Spleen (tissue), 7 donors: ENCODE data around the gene CCDC149.

ENCODE experiments used
- POLR2A ChIP-seq, 3 donors: fragments of 450-650 bp; IDR thresholded peaks; one replicate each; pipeline ENCODE4 v1.5.1; 2017; ENCODE audit warnings: antibody characterized with exemption in 3 of 3, mild to moderate bottlenecking in 1 of 3
- TF ChIP-seq, protein P1 (sequence below), 11 experiments: fragments of 200-600 bp in 7 of 11; fragments of 450-650 bp in 4 of 11; sonication (generic) in 4 of 11; IDR thresholded peaks in 8 of 11; conservative IDR thresholded peaks in 3 of 11; 1 replicate in 7 of 11; 2 replicates in 4 of 11; pipeline versions ENCODE4 v1.4.0 to v1.8.0; 2016 to 2021; ENCODE audit warnings: antibody characterized with exemption in 11 of 11, inconsistent platforms in 4 of 11, mild to moderate bottlenecking in 1 of 11
- donor health status: DM: no; HTN: no; CAD: no; lungs with moderate emphysema.
- donor health status: DM: no; HTN: no; CAD: no.
- donor health status: DM: no; HTN: no; CAD: no.

DNA sequence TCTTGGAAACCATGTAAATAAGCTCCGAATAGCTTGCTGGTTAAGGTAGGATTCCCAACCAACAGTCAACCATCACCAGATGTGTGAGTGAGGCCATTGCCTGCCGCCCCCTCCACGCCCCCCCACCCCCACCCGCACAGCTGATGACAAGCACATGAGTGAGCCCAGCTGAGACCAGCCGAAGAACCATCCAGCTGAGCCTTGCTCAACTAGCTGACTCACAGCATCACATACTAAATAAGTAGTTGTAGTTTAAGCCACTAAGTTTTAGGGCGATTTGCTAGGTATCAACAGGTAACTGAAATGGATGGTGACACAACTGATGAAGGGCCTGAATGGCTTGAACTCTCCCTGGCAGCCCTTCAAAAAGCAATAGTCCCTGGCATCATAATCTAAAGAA lies 1.6 kb upstream of the CCDC149 start:
- TF ChIP-seq POLR2A (IDR thresholded peaks at IDR 0.05), result no peak
- TF ChIP-seq, protein P1, sequence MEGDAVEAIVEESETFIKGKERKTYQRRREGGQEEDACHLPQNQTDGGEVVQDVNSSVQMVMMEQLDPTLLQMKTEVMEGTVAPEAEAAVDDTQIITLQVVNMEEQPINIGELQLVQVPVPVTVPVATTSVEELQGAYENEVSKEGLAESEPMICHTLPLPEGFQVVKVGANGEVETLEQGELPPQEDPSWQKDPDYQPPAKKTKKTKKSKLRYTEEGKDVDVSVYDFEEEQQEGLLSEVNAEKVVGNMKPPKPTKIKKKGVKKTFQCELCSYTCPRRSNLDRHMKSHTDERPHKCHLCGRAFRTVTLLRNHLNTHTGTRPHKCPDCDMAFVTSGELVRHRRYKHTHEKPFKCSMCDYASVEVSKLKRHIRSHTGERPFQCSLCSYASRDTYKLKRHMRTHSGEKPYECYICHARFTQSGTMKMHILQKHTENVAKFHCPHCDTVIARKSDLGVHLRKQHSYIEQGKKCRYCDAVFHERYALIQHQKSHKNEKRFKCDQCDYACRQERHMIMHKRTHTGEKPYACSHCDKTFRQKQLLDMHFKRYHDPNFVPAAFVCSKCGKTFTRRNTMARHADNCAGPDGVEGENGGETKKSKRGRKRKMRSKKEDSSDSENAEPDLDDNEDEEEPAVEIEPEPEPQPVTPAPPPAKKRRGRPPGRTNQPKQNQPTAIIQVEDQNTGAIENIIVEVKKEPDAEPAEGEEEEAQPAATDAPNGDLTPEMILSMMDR (IDR thresholded peaks at IDR 0.05 in 8 of 11, conservative IDR thresholded peaks at IDR 0.05 in 3 of 11), result no peak
